Activated CD8-positive, alpha-beta T cell treated with anti-CD3 and anti-CD28 coated beads for 36 hours (primary cell): Measurements from ENCODE around the gene ADGRG6. TPM values are rescaled to one million over a fixed set of nuclear protein-coding genes. Genes with fewer than 3 reads are reported as not detected.

Experiments
- ATAC-seq: fragments of 200-7000 bp; cut with Tn5 transposase; one replicate; pipeline ENCODE4 v1.10.0; 2021; ENCODE audit warnings: mild to moderate bottlenecking, moderate library complexity
- CTCF ChIA-PET: fragments of 350-600 bp; sonication (Branson Sonifier 250); formaldehyde crosslinking; loops from one replicate; lab custom pipeline; 2021; ENCODE audit warnings: antibody characterized with exemption; lab: Charles Lee
- POLR2A ChIA-PET: fragments of 350-600 bp; sonication (Branson Sonifier 250); formaldehyde crosslinking; loops from one replicate; lab custom pipeline; 2021; ENCODE audit warnings: antibody characterized with exemption; lab: Charles Lee
- DNase-seq: peaks from one replicate; pipeline ENCODE4 v3.0.0-alpha.2; 2020
- H3K27ac Mint-ChIP-seq: one replicate; pipeline ENCODE4 v1.8.0; 2021; ENCODE audit warnings: mild to moderate bottlenecking, mixed read lengths
- H3K27me3 Mint-ChIP-seq: one replicate; pipeline ENCODE4 v1.8.0; 2021; ENCODE audit warnings: mixed read lengths
- H3K36me3 Mint-ChIP-seq: one replicate; pipeline ENCODE4 v1.8.0; 2021; ENCODE audit warnings: low read depth, mixed read lengths
- H3K4me1 Mint-ChIP-seq: one replicate; pipeline ENCODE4 v1.8.0; 2021; ENCODE audit warnings: low read depth, mixed read lengths
- H3K4me3 Mint-ChIP-seq: one replicate; pipeline ENCODE4 v1.8.0; 2021; ENCODE audit warnings: mild to moderate bottlenecking, moderate library complexity, mixed read lengths
- H3K9me3 Mint-ChIP-seq: one replicate; pipeline ENCODE4 v1.8.0; 2021; ENCODE audit warnings: mixed read lengths
- intact Hi-C: fragments of 100-400 bp; cut with micrococcal nuclease; formaldehyde crosslinking; loops from one replicate; pipeline ENCODE4 v1.10.0; 2022
- total RNA-seq, 2 experiments: library from RNA; stranded (reverse); gene quantifications; one replicate each; pipeline ENCODE4 v1.2.3, GENCODE V29; 2021
- TF ChIP-seq, protein P1 (sequence below): fragments of 200-600 bp; IDR thresholded peaks from one replicate; pipeline ENCODE4 v1.8.0; 2022; ENCODE audit warnings: antibody characterized with exemption, mild to moderate bottlenecking

ADGRG6 gene
- total RNA-seq, 2 experiments from 2014 or later: 1.3 to 1.5 TPM

DNA sequence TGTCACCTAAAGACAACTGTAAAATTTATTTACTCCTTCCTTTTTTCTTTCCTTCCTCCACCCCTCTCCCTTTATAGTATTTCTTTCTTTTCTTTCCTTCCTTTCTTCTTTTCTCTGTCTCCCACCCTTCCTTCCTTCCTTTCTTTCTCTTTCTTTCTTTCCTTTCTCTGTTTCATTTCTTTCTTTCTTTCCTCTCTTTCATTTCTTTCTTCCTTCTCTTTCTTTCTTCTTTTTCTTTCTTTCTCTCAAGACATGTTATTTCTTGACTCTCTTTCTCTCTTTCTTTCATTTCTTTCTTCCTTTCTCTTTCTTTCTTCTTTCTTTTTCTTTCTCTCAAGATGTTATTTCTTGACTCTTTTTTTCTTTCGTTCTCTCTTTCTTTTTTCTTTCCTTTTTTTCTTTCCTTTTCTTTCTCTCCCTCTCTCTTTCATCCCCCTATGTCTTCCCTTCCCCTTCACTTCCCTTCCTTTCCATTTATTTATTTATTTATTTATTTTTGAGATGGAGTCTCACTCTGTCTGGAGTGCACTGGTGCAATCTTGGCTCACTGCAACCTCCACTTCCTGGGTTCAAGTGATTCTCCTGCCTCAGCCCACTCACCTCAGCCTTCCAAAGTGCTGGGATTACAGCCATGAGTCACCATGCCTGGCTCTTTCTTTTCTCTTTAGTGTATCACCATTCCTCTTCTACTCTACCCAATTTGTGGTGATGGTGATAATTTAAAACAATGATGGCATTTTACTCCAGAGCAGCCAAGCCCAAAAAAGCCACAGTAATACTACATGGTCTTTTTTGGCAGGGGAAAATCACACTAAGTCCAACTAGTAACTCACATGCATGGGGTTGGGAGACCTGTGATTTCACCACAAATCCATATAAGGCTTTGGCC lies 188.2 kb downstream of the ADGRG6 start:
- POLR2A ChIA-PET: no interaction called here
- intact Hi-C loops: loop anchor here (5.0 kb wide), 1 partner anchor 57 kb away; no protein-coding TSS in a partner anchor

More for the DNA sequence above, 188.2 kb downstream of the ADGRG6 start:
- H3K9me3 Mint-ChIP-seq: peaks cover 4% of the 10 kb centered on the region
- H3K4me3 Mint-ChIP-seq: no peak overlapping the region
- H3K4me1 Mint-ChIP-seq: no peaks in the 10 kb centered on the region
- no peak overlapping the region for H3K27ac Mint-ChIP-seq
- H3K36me3 Mint-ChIP-seq: no peaks in the 10 kb centered on the region
- no peak for DNase-seq
- TF ChIP-seq, protein P1, sequence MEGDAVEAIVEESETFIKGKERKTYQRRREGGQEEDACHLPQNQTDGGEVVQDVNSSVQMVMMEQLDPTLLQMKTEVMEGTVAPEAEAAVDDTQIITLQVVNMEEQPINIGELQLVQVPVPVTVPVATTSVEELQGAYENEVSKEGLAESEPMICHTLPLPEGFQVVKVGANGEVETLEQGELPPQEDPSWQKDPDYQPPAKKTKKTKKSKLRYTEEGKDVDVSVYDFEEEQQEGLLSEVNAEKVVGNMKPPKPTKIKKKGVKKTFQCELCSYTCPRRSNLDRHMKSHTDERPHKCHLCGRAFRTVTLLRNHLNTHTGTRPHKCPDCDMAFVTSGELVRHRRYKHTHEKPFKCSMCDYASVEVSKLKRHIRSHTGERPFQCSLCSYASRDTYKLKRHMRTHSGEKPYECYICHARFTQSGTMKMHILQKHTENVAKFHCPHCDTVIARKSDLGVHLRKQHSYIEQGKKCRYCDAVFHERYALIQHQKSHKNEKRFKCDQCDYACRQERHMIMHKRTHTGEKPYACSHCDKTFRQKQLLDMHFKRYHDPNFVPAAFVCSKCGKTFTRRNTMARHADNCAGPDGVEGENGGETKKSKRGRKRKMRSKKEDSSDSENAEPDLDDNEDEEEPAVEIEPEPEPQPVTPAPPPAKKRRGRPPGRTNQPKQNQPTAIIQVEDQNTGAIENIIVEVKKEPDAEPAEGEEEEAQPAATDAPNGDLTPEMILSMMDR: no peak
- CTCF ChIA-PET: interaction anchor here (0.6 kb wide), 1 partner anchor 302 kb away, joined by 4 read pairs; no protein-coding TSS in a partner anchor
- no peak for ATAC-seq
- H3K27me3 Mint-ChIP-seq: peaks cover 1% of the 10 kb centered on the region

Other genes starting within 250 kb of the ADGRG6 start
- not detected for gene GJE1, start 169.1 kb upstream of the ADGRG6 start, total RNA-seq
- gene NMBR, start 154.9 kb upstream of the ADGRG6 start, total RNA-seq: not detected
- 10 to 100 TPM; 53.8 to 57.1 TPM for gene VTA1, start 154.7 kb upstream of the ADGRG6 start, total RNA-seq